GM12891 (cell line): ENCODE measurements around the gene CDC25B.

Experiments
- POLR2A ChIP-seq: IDR thresholded peaks from 2 replicates; pipeline ENCODE4 v1.6.1; 2011; ENCODE audit warnings: low read depth, low read length, control low read depth
- POU2F2 ChIP-seq: IDR thresholded peaks from 2 replicates; pipeline ENCODE4 v1.6.1; 2011; ENCODE audit warnings: low read depth, mild to moderate bottlenecking, control low read depth, low read length, moderate library complexity

- TF ChIP-seq POU2F2 (no peak), POLR2A (no peak)
Observed at GRCh38 chr20:3800256-3800877, 4.3 kb downstream of the CDC25B start.
